GM03348 (cell line): ENCODE measurements around the gene MYMK.

Source experiments
- DNase-seq: peaks from one replicate; pipeline ENCODE4 v3.0.0; 2012; ENCODE audit warnings: low spot score

MYMK gene

GRCh38 chr9:133518706-133519449 lies 5.9 kb downstream of the MYMK start:
- no peak for DNase-seq

- no peak for DNase-seq
These were observed 6.6 kb downstream of the MYMK start for GRCh38 chr9:133518200-133518599.

GRCh38 chr9:133517711-133518110 lies 7.0 kb downstream of the MYMK start:
- no peak for DNase-seq

DNA sequence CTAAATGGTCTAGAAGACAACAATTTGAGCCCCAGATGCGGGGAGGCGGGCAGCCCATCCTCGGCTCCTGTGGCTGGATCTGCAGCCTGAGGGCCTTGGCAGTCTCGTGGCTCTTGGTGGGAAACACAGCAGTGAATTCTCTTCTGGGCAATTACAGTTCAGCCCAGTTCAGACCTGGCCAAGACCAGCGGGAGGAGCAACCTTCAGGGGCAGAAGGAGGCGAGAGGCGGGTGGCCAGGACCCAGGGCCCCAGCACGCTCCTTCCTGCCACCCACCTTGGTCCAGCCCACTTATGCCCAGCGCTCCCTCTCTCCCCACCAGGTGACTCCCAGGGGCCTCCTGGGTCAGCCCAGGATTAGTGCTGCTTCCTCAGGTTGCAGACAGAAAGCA lies 7.8 kb downstream of the MYMK start:
- no peak for DNase-seq

GRCh38 chr9:133516256-133516960 lies 8.4 kb downstream of the MYMK start:
- DNase-seq, result no peak

DNA sequence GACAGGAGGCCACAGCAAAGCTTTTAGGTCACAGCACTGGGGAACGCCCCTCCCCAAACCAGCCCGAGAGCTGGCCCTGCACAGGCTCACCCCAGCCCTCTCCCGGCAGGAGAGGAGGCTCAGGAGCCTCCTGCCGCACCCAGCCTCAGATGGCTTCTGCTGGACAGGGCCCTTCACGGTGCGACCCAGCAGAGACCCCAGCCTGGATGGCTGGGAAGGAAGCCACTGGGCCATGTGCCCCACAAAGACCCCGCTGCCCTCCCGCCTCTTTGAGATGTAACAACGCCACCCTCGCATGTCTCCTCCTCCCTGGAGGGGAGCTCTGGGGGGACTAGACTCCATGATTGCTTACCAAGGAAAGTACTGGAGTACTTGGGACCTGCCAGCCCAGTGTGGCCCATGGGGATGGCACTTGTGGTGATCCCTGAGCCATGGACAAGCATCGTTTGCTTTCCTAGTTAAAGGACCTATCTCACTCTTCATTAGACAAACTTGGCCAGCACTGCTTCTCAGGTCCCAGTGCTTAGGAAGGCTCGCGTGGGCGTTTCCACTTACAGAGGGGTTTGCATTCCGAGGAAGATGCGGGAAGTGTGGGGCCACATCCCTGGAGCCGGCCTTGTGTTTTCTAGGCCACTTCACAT lies 9.0 kb downstream of the MYMK start:
- no peak for DNase-seq

DNA sequence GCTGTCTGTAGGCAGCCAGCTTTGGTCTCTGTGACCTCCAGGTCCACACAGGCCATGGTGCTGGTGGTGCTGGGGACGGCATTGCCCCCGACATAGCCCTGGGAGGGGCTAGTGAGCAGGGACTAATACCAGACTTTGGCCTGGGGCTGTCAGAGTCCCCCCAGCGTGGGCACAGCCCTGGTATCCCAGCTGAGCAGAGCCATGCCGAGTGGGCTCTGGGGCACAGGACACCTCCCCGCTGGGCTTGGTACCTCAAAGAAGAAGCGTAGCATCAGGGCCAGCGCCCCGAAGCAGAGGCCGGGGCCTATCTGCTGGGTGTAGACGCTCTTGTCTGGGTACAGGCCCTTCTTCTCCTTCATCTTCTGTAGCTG lies 9.5 kb downstream of the MYMK start:
- DNase-seq, result no peak

GRCh38 chr9:133514460-133515239 lies 10.1 kb downstream of the MYMK start:
- DNase-seq, result no peak

DNA sequence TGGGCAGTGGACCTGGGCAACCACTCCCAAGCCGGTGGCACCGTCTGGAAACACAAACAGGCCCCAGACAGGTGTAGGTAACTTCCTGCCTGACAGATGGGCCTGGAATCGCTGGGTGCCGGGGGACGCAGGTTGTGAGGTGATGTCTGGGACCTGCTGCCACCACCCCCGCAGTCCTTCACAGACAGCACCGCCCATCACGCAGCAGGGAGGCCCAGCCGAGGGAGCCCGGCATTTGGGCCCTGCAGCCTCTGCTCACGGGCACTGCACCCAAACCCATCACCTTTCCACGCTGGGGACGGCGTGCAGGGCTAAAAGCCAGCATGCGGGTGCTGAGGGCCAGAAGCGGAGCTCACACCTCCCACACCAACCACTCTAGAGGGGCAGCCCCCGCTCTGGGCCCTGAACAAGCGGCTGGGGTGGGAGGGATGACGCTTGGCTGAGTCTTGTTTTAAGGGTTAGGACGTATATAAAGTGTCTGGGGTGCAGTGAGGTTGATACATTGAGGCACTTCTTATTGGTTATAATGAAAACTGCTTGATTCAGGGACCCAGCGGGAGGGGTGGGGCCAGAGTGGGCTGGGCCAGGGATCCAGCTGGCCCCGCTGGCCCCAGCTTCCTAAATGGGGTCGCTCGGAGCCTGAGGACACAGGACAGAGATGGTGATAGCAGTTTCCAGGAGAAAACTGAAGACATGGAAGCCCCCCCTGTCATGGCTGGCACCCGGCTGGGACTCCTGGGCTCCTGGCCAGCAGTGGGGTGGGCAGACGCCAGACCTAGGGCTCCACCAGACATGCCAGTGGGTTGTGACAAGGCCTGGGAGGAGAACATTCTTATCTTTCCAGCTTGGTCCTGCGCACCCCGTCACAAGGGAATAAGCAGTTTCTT lies 11.3 kb downstream of the MYMK start:
- DNase-seq, result no peak

GRCh38 chr9:133512253-133513213 lies 12.2 kb downstream of the MYMK start:
- no peak for DNase-seq

DNA sequence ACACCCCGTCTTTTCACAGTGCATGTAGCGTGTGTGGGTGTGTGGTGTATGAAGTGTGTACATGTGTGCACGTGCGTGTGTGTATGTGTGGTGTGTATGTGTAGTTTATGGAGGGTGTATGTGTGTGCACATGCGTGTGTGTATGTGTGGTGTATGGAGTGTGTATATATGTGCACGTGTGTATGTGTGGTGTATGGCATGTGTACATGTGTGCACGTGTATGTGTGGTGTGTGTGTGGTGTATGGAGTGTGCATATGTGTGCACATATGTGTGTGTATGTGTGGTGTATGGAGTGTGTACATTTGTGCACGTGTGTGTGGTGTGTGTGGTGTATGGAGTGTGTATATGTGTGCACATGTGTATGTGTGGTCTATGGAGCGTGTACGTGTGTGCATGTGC lies 13.2 kb downstream of the MYMK start:
- DNase-seq, result no peak

DNA sequence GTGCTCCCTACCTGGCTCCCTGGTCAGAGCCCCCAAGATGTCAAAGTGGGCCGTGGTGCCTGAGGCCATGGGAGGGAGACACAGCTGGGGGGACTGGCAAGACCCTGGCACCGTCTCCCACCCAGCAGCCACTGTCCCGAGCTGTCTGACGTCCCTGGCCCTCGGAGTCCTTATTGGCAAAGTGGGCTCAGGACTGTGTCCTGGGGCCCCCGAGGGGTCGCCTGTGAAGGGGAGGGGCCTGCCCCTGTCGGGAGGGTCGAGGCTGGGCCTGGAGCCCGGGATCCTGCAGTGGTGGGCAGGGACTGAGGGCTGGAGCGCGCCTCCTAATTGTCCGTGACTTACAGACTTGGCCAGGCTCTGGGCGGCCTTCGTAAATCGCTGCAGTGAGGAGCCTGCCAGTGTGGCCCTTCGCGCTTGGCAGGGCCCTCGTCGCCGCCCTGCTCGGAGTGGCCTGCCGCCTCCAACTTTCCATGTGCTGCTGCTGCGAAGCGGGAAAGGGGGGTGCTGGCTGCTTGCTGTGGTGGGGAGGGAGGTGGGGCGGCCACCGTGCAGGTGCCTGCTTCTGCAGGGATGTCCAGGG lies 13.7 kb downstream of the MYMK start:
- DNase-seq, result no peak

- DNase-seq, result peak; percentile 39
These were observed 15.3 kb downstream of the MYMK start for GRCh38 chr9:133509179-133510083.

DNA sequence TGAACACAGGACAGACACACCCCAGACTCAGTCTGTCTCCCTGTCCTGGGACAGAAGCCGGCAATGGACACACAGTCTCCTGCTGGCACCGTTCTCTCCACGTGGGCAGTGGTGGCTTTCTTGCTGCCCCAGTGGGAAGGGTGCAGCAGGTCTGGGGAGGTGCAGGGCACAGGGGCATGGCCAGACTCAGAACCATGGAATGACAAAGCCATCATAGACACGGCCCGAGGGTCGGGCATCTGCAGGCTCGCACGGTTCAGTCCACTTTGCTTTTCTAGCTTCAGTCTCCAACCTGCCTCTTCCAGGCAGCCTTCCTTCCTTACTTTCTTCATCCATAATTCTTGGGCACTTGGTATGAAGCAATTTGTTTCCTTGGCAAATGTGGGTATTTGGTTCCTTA lies 16.7 kb downstream of the MYMK start:
- DNase-seq, result no peak

GRCh38 chr9:133507246-133507965 lies 17.4 kb downstream of the MYMK start:
- no peak for DNase-seq

- DNase-seq, result peak; percentile 86
These were observed 18.1 kb downstream of the MYMK start for GRCh38 chr9:133506653-133507038.

DNA sequence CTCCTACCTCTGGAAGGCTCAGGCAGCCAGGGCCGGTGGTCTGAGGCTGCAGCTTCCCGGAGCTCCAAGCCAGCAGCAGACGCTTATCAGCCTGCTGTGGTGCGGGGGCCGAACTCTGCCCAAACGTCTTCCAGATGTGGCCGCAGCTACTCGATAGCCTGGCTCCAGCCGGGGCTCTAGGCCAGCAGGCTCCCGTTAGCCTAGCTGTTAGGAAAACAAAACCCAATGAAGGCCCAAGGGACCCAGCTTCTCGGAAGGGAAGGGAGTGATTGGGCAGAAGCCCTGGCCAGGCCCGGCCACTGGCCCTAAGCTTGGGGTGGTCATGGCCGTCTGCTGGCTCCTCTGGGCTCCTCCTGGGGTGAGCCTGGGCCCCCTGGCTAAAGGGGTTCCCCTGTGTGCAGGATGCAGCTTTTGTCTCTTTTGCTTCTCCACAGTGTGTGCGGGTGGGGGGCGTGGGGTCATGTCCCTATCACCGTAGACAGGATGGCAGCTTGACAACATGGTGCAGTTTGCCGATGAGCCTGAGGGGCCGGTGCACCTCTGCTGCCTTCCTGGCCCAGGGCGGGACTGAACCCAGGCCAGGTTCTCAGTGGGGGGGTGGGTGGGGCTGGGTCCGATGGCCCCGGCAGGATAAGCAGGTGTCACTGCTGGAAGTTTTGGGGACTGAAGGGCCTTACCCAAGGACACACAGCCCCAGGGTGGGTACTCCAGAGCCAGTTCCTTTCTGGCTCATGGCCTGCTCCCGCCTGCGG lies 18.7 kb downstream of the MYMK start:
- DNase-seq, result peak; percentile 86
